IMR-90 (cell line): ENCODE results near the gene PRPF40A. TPM values are rescaled to one million over a fixed set of nuclear protein-coding genes. Genes with fewer than 3 reads are reported as not detected.

ENCODE experiments used
- ATAC-seq: fragments of 200-7000 bp; cut with Tn5 transposase; 2 replicates; pipeline ENCODE4 v1.9.1; 2020; ENCODE audit warnings: low read depth, mild to moderate bottlenecking, moderate library complexity
- BruUV-seq: library from RNA; stranded (reverse); fragments of 400-500 nt; replicated peaks from 2 replicates; lab custom pipeline; 2021; lab: Mats Ljungman, UMichigan
- CTCF ChIA-PET: fragments of 300-600 bp; formaldehyde crosslinking; extraction: SDS; loops from one replicate; lab custom pipeline; 2021; ENCODE audit warnings: antibody characterized with exemption; lab: Yijun Ruan, JAX
- POLR2A ChIA-PET: fragments of 300-600 bp; sonication (Branson Sonifier 250); formaldehyde crosslinking; loops from one replicate; lab custom pipeline; 2022; ENCODE audit warnings: antibody characterized with exemption; ENCODE audit not compliant: unreplicated experiment; lab: Charles Lee
- DNase-seq: peaks from one replicate; pipeline ENCODE4 v3.0.0; 2013
- H2AFZ ChIP-seq: replicated peaks from 2 replicates; pipeline ENCODE3; 2013; ENCODE audit warnings: low read length, mild to moderate bottlenecking; ENCODE audit not compliant: poor library complexity
- H2AK5ac ChIP-seq: 2 replicates; pipeline ENCODE4 v1.6.1; 2013; ENCODE audit warnings: low read depth, low read length, inconsistent platforms
- H2AK9ac ChIP-seq: replicated peaks from 2 replicates; pipeline ENCODE3; 2013; ENCODE audit warnings: mild to moderate bottlenecking, low read depth, low read length, moderate library complexity; ENCODE audit not compliant: poor library complexity
- H2BK120ac ChIP-seq: 2 replicates; pipeline ENCODE4 v1.6.1; 2013; ENCODE audit warnings: low read depth, low read length, inconsistent platforms
- H2BK15ac ChIP-seq: 3 replicates; pipeline ENCODE4 v1.6.1; 2013; ENCODE audit warnings: low read depth, low read length, inconsistent platforms
- H2BK20ac ChIP-seq: 2 replicates; pipeline ENCODE4 v1.6.1; 2013; ENCODE audit warnings: low read depth, mild to moderate bottlenecking, inconsistent platforms, low read length, moderate library complexity
- H2BK5ac ChIP-seq: 2 replicates; pipeline ENCODE4 v1.6.1; 2013; ENCODE audit warnings: mild to moderate bottlenecking, low read depth, low read length, inconsistent platforms; ENCODE audit not compliant: poor library complexity, severe bottlenecking
- H3K14ac ChIP-seq: replicated peaks from 2 replicates; pipeline ENCODE4 v1.6.1; 2013; ENCODE audit warnings: low read depth, low read length, inconsistent platforms
- H3K18ac ChIP-seq: 2 replicates; pipeline ENCODE4 v1.6.1; 2013; ENCODE audit warnings: low read depth, low read length, control low read depth
- H3K23ac ChIP-seq: 2 replicates; pipeline ENCODE4 v1.6.1; 2013; ENCODE audit warnings: low read depth, low read length, inconsistent platforms
- H3K27ac ChIP-seq: 2 replicates; pipeline ENCODE4 v1.5.1; 2013; ENCODE audit warnings: mild to moderate bottlenecking, control low read depth, low read length; ENCODE audit not compliant: insufficient read depth
- H3K27me3 ChIP-seq: 2 replicates; pipeline ENCODE4 v1.6.1; 2013; ENCODE audit warnings: low read length; ENCODE audit not compliant: control insufficient read depth, insufficient read depth
- H3K36me3 ChIP-seq: 2 replicates; pipeline ENCODE4 v1.6.1; 2013; ENCODE audit warnings: low read length, mixed read lengths; ENCODE audit not compliant: control insufficient read depth, insufficient read depth
- H3K4ac ChIP-seq: 2 replicates; pipeline ENCODE4 v1.6.1; 2013; ENCODE audit warnings: low read depth, low read length, inconsistent platforms
- H3K4me1 ChIP-seq: 2 replicates; pipeline ENCODE4 v1.6.1; 2013; ENCODE audit warnings: low read length, mixed read lengths; ENCODE audit not compliant: control insufficient read depth, insufficient read depth
- H3K4me2 ChIP-seq: 2 replicates; pipeline ENCODE4 v1.6.1; 2013; ENCODE audit warnings: low read depth, mild to moderate bottlenecking, control low read depth, low read length, moderate library complexity
- H3K4me3 ChIP-seq: 2 replicates; pipeline ENCODE4 v1.5.1; 2013; ENCODE audit warnings: low read depth, mild to moderate bottlenecking, control low read depth, low read length, moderate library complexity; ENCODE audit not compliant: insufficient read depth
- H3K56ac ChIP-seq: 2 replicates; pipeline ENCODE4 v1.6.1; 2013; ENCODE audit warnings: low read length, inconsistent platforms; ENCODE audit not compliant: insufficient read depth; ENCODE audit errors: extremely low read depth
- H3K79me1 ChIP-seq, 2 experiments: 2 replicates each; pipeline ENCODE4 v1.6.1; 2013; ENCODE audit warnings: low read length in 2 of 2, inconsistent platforms in 1 of 2, low read depth in 1 of 2
- H3K9ac ChIP-seq: 2 replicates; pipeline ENCODE4 v1.6.1; 2013; ENCODE audit warnings: low read depth, low read length, control low read depth
- H3K9me1 ChIP-seq: 2 replicates; pipeline ENCODE4 v1.6.1; 2013; ENCODE audit warnings: low read length, inconsistent platforms; ENCODE audit not compliant: insufficient read depth
- H3K9me3 ChIP-seq: 2 replicates; pipeline ENCODE4 v1.6.1; 2013; ENCODE audit warnings: low read length; ENCODE audit not compliant: control insufficient read depth, insufficient read depth
- H4K20me1 ChIP-seq: 2 replicates; pipeline ENCODE4 v1.6.1; 2013; ENCODE audit warnings: low read length, inconsistent platforms; ENCODE audit not compliant: insufficient read depth
- H4K5ac ChIP-seq: 2 replicates; pipeline ENCODE4 v1.6.1; 2013; ENCODE audit warnings: mild to moderate bottlenecking, low read depth, low read length, control low read depth
- H4K8ac ChIP-seq, 2 experiments: 2 replicates each; pipeline ENCODE4 v1.6.1; 2013; ENCODE audit warnings: low read depth in 2 of 2, low read length in 2 of 2, control low read depth in 1 of 2, inconsistent platforms in 1 of 2
- H4K91ac ChIP-seq: 2 replicates; pipeline ENCODE4 v1.6.1; 2013; ENCODE audit warnings: low read depth, low read length, inconsistent platforms; ENCODE audit not compliant: insufficient read depth
- BHLHE40 ChIP-seq: fragments of 150-350 bp; IDR thresholded peaks from 2 replicates; pipeline ENCODE4 v1.6.1; 2016; ENCODE audit warnings: mild to moderate bottlenecking, low read depth, low read length
- CEBPB ChIP-seq: IDR thresholded peaks from 2 replicates; pipeline ENCODE4 v1.6.1; 2012; ENCODE audit warnings: low read depth, low read length, improper control_type of control experiment
- CHD1 ChIP-seq: IDR thresholded peaks from 2 replicates; pipeline ENCODE4 v1.6.1; 2012; ENCODE audit warnings: low read depth, low read length, improper control_type of control experiment
- FOS ChIP-seq: fragments of 150-350 bp; IDR thresholded peaks from 2 replicates; pipeline ENCODE4 v1.6.1; 2016; ENCODE audit warnings: low read depth, low read length
- MAFK ChIP-seq: IDR thresholded peaks from 2 replicates; pipeline ENCODE4 v1.6.1; 2012; ENCODE audit warnings: low read depth, low read length, improper control_type of control experiment
- MAZ ChIP-seq: IDR thresholded peaks from 2 replicates; pipeline ENCODE4 v1.6.1; 2012; ENCODE audit warnings: low read depth, mild to moderate bottlenecking, low read length, improper control_type of control experiment, moderate library complexity, borderline replicate concordance
- MXI1 ChIP-seq: IDR thresholded peaks from 2 replicates; pipeline ENCODE4 v1.6.1; 2012; ENCODE audit warnings: low read depth, mild to moderate bottlenecking, low read length, moderate library complexity, borderline replicate concordance
- NFE2L2 ChIP-seq: fragments of 150-350 bp; IDR thresholded peaks from 2 replicates; pipeline ENCODE4 v1.6.1; 2016; ENCODE audit warnings: low read depth, mild to moderate bottlenecking, low read length
- POLR2A ChIP-seq: IDR thresholded peaks from 2 replicates; pipeline ENCODE4 v1.6.1; 2012; ENCODE audit warnings: mild to moderate bottlenecking, low read depth, low read length
- RAD21 ChIP-seq: IDR thresholded peaks from 2 replicates; pipeline ENCODE4 v1.6.1; 2012; ENCODE audit warnings: low read length, improper control_type of control experiment
- RCOR1 ChIP-seq: IDR thresholded peaks from 2 replicates; pipeline ENCODE4 v1.6.1; 2012; ENCODE audit warnings: mild to moderate bottlenecking, low read length, improper control_type of control experiment; ENCODE audit not compliant: insufficient replicate concordance
- RFX5 ChIP-seq: IDR thresholded peaks from 2 replicates; pipeline ENCODE4 v1.8.0; 2012; ENCODE audit warnings: low read depth, mild to moderate bottlenecking, low read length, moderate library complexity
- SMC3 ChIP-seq: fragments of 150-350 bp; IDR thresholded peaks from 2 replicates; pipeline ENCODE4 v1.6.1; 2016; ENCODE audit warnings: low read depth, mild to moderate bottlenecking, antibody characterized with exemption, low read length, moderate library complexity
- WGBS, 2 experiments: methylation state at CpG; one replicate each; pipeline versions ENCODE4 v1.1.5 to v1.1.7; 2013; ENCODE audit warnings: missing lambda C conversion rate in 2 of 2; ENCODE audit not compliant: insufficient read length in 1 of 2; ENCODE audit errors: extremely low coverage in 2 of 2; 5-methylcytosine and 5-hydroxymethylcytosine counted together
- dilution Hi-C: fragments of 300-500 bp; cut with HindIII; formaldehyde crosslinking; loops from one replicate; pipeline ENCODE4 v1.14.3; 2018; ENCODE audit warnings: low sequenced_read_pairs; ENCODE audit not compliant: unreplicated experiment
- in situ Hi-C: fragments of 300-500 bp; cut with MboI; formaldehyde crosslinking; loops from 3 replicates; pipeline ENCODE4 v1.14.3; 2019; ENCODE audit warnings: low sequenced_read_pairs, inconsistent platforms, mixed read lengths
- intact Hi-C: fragments of 100-400 bp; cut with micrococcal nuclease; formaldehyde crosslinking; loops from 2 replicates; pipeline ENCODE4 v1.10.0; 2022
- polyA plus RNA-seq, 3 experiments: library from polyadenylated mRNA; depleted of rRNA; stranded (reverse); fragments of >200 nt; gene quantifications; 2 replicates each; pipeline ENCODE4 v1.2.3, GENCODE V29; 2012; ENCODE audit warnings: low replicate concordance in 1 of 3
- total RNA-seq: library from RNA; depleted of rRNA; stranded (reverse); fragments of >200 nt; gene quantifications from 2 replicates; pipeline ENCODE4 v1.2.3, GENCODE V29; 2012
- TF ChIP-seq, protein P1 (sequence below): fragments of 150-350 bp; IDR thresholded peaks from 2 replicates; pipeline ENCODE4 v1.6.1; 2017; ENCODE audit warnings: mild to moderate bottlenecking, antibody characterized with exemption, low read length, low read depth
- TF ChIP-seq, protein P2 (sequence below): fragments of 150-350 bp; IDR thresholded peaks from 2 replicates; pipeline ENCODE4 v1.6.1; 2016; ENCODE audit warnings: low read depth, mild to moderate bottlenecking, low read length, moderate library complexity, borderline replicate concordance

Gene PRPF40A
- total and polyA plus RNA-seq, 2 of the 4 experiments (the other 2 are of a cell fraction) = 49.1 to 150 TPM

DNA sequence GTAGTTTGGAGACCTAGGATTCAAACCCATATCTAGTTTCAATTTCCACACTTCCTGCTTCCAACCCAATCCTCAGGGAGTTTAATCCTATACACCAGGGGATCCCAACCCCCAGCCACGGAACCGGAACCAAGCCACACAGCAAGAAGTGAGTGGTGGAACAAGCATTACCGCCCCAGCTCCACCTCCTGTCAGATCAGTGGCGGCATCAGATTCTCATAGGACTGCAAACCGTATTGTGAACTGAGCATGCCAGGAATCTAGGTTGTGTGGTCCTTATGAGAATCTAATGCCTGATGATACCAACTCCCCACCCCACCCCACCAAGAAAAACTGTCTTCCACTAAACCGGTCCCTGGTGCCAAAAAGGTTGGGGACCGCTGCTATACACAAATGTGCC lies 52.5 kb downstream of the PRPF40A start:
- Histone ChIP-seq H3K27me3 (no peaks in the 10 kb centered on the region), H2AK9ac (no peak overlapping the region), H4K5ac (no peak overlapping the region), H2BK20ac (no peak overlapping the region), H3K79me1 (peaks cover 0 to 6% of the 10 kb centered on the region in 2 experiments; a peak in 2 of 4 replicates), H3K4me1 (no peaks in the 10 kb centered on the region), H3K14ac (no peak overlapping the region), H3K9me1 (no peaks in the 10 kb centered on the region), H3K56ac (no peak overlapping the region), H3K36me3 (peaks cover 26% of the 10 kb centered on the region), H3K4ac (no peak overlapping the region), H4K20me1 (no peaks in the 10 kb centered on the region), H2BK15ac (no peak overlapping the region), H3K23ac (no peak overlapping the region), H3K9me3 (no peaks in the 10 kb centered on the region), H2AK5ac (no peak overlapping the region), H2BK120ac (no peak overlapping the region), H3K9ac (no peak overlapping the region), H3K18ac (no peak overlapping the region), H4K8ac (no peak overlapping the region), H2BK5ac (no peak overlapping the region), H3K27ac (no peak overlapping the region), H3K4me2 (no peak overlapping the region), H4K91ac (no peak overlapping the region), H2AFZ (no peak overlapping the region), H3K4me3 (no peak overlapping the region)
- POLR2A ChIA-PET = no interaction called here
- in situ Hi-C loops (loop anchor here (25.0 kb wide), 1 partner anchor 1202 kb away; no protein-coding TSS in a partner anchor), dilution Hi-C loops (no loop called here), intact Hi-C loops (loop anchor here (10.0 kb wide), 1 partner anchor 1210 kb away; no protein-coding TSS in a partner anchor)
- CTCF ChIA-PET = no interaction called here
- no peak for TF ChIP-seq BHLHE40
- TF ChIP-seq MAFK = no peak
- TF ChIP-seq, protein P1, sequence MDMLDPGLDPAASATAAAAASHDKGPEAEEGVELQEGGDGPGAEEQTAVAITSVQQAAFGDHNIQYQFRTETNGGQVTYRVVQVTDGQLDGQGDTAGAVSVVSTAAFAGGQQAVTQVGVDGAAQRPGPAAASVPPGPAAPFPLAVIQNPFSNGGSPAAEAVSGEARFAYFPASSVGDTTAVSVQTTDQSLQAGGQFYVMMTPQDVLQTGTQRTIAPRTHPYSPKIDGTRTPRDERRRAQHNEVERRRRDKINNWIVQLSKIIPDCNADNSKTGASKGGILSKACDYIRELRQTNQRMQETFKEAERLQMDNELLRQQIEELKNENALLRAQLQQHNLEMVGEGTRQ = no peak
- no peak for TF ChIP-seq FOS
- no peak for TF ChIP-seq MAZ
- TF ChIP-seq NFE2L2 = no peak
- TF ChIP-seq POLR2A = no peak
- TF ChIP-seq RFX5 = no peak
- no peak for TF ChIP-seq RAD21
- no peak for TF ChIP-seq MXI1
- no peak for TF ChIP-seq SMC3
- no peak for TF ChIP-seq RCOR1
- TF ChIP-seq, protein P2, sequence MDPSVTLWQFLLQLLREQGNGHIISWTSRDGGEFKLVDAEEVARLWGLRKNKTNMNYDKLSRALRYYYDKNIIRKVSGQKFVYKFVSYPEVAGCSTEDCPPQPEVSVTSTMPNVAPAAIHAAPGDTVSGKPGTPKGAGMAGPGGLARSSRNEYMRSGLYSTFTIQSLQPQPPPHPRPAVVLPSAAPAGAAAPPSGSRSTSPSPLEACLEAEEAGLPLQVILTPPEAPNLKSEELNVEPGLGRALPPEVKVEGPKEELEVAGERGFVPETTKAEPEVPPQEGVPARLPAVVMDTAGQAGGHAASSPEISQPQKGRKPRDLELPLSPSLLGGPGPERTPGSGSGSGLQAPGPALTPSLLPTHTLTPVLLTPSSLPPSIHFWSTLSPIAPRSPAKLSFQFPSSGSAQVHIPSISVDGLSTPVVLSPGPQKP = no peak
- no peak for TF ChIP-seq CEBPB
- no peak for TF ChIP-seq CHD1
- DNase-seq (no peak), ATAC-seq (no peak)
- no TSS peak for BruUV-seq
- WGBS, 2 experiments = no CpG with 5 or more reads among the region's 7 CpGs
